MM.1S (cell line): Measurements from ENCODE around the gene HIPK4.
"Not testable (repeated sequence)": the region's sequence is repeated elsewhere in the genome, so short reads cannot be mapped to it uniquely, and the experiment has no call there.

Source experiments
- EZH2 ChIP-seq: fragments of 300-600 bp; sonication (generic); optimal IDR thresholded peaks from 2 replicates; pipeline ENCODE3; 2017; ENCODE audit warnings: low read depth, mild to moderate bottlenecking, antibody characterized with exemption, low read length, mixed read lengths
- EZH2phosphoT487 ChIP-seq: fragments of 300-600 bp; sonication (generic); IDR thresholded peaks from 2 replicates; pipeline ENCODE4 v1.6.1; 2018; ENCODE audit warnings: antibody characterized with exemption, low read length
- TF ChIP-seq, protein P1 (sequence below): fragments of 300-600 bp; sonication (generic); IDR thresholded peaks from 2 replicates; pipeline ENCODE4 v1.5.1; 2016; ENCODE audit warnings: antibody characterized with exemption, low read length, mixed read lengths

DNA sequence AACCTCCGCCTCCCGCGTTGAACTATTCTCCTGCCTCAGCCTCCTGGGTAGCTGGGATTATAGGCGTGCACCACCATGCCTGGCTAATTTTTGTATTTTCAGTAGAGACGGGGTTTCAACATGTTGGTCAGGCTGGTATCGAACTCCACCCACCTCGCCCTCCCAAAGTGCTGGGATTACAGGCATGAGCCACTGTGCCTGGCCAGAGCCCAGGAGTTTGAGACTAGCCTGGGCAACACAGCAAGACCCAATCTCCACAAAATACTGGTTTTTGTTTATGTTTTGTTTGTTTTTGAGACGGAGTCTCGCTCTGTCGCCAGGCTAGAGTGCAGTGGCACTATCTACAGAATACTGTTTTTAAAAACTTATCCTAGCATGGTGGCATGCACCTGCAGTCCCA lies 40.3 kb upstream of the HIPK4 start:
- TF ChIP-seq, protein P1, sequence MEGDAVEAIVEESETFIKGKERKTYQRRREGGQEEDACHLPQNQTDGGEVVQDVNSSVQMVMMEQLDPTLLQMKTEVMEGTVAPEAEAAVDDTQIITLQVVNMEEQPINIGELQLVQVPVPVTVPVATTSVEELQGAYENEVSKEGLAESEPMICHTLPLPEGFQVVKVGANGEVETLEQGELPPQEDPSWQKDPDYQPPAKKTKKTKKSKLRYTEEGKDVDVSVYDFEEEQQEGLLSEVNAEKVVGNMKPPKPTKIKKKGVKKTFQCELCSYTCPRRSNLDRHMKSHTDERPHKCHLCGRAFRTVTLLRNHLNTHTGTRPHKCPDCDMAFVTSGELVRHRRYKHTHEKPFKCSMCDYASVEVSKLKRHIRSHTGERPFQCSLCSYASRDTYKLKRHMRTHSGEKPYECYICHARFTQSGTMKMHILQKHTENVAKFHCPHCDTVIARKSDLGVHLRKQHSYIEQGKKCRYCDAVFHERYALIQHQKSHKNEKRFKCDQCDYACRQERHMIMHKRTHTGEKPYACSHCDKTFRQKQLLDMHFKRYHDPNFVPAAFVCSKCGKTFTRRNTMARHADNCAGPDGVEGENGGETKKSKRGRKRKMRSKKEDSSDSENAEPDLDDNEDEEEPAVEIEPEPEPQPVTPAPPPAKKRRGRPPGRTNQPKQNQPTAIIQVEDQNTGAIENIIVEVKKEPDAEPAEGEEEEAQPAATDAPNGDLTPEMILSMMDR: not testable (repeated sequence)
- not testable (repeated sequence) for TF ChIP-seq EZH2, EZH2phosphoT487
